ENCODE measurements around the gene C1QTNF6. TPM values are rescaled to one million over a fixed set of nuclear protein-coding genes. Genes with fewer than 3 reads are reported as not detected.

Gene C1QTNF6
- total RNA-seq, 1 donor from 2014 or later, result 6.1 TPM

DNA sequence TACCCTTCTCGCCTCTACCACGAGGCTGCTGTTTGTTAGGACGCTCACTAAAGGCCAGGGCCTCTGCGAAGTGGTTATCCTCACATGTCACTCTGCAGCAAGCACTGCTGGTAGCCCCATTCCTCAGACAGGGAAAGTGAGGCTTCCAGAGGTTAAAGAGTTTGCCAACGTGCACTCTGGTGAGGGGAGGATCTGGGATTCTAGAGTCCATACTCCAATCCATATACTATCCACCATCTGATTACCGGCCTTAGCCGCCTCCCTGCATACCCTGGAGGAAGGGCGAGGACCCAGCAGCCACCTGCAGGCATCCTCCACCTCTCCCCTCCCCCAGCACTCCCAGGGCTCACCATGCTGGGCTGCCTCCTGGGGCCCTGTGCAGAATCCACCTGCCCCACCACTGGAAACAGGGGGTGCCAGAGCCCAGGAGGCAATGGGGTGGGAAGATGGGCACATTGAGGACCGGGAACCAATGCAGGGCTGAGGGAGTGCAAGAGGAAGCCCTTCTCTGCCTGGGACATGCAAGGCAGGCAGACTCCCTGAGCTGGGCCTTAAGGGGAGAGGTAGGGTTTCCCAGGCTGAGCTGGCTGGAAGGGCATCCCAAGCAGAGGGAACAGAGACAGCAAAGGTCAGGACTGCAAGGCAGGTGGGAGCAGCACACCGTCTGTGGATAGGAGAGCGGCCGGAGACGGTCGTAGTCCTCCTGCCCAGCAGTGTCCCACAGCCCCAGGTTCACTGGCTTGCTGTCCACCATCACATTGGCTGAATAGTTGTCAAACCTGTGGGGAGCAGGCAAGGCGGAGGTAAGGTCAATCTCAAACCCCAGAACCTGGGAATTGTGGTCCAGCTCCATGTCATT is 44.3 kb upstream of the C1QTNF6 start:
- Histone ChIP-seq H3K27me3 (peaks cover 14% of the 10 kb centered on the region), H3K9me3 (no peaks in the 10 kb centered on the region), H3K4me3 (no peak overlapping the region), H3K27ac (no peak overlapping the region), H3K36me3 (peaks cover 5% of the 10 kb centered on the region), H3K4me1 (peaks cover 21% of the 10 kb centered on the region)
- TF ChIP-seq, protein P1, sequence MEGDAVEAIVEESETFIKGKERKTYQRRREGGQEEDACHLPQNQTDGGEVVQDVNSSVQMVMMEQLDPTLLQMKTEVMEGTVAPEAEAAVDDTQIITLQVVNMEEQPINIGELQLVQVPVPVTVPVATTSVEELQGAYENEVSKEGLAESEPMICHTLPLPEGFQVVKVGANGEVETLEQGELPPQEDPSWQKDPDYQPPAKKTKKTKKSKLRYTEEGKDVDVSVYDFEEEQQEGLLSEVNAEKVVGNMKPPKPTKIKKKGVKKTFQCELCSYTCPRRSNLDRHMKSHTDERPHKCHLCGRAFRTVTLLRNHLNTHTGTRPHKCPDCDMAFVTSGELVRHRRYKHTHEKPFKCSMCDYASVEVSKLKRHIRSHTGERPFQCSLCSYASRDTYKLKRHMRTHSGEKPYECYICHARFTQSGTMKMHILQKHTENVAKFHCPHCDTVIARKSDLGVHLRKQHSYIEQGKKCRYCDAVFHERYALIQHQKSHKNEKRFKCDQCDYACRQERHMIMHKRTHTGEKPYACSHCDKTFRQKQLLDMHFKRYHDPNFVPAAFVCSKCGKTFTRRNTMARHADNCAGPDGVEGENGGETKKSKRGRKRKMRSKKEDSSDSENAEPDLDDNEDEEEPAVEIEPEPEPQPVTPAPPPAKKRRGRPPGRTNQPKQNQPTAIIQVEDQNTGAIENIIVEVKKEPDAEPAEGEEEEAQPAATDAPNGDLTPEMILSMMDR (IDR thresholded peaks at IDR 0.05), result no peak
- intact Hi-C loops (cut with DNase I), result no loop called here
- ATAC-seq, result no peak
- no peak for DNase-seq

DNA sequence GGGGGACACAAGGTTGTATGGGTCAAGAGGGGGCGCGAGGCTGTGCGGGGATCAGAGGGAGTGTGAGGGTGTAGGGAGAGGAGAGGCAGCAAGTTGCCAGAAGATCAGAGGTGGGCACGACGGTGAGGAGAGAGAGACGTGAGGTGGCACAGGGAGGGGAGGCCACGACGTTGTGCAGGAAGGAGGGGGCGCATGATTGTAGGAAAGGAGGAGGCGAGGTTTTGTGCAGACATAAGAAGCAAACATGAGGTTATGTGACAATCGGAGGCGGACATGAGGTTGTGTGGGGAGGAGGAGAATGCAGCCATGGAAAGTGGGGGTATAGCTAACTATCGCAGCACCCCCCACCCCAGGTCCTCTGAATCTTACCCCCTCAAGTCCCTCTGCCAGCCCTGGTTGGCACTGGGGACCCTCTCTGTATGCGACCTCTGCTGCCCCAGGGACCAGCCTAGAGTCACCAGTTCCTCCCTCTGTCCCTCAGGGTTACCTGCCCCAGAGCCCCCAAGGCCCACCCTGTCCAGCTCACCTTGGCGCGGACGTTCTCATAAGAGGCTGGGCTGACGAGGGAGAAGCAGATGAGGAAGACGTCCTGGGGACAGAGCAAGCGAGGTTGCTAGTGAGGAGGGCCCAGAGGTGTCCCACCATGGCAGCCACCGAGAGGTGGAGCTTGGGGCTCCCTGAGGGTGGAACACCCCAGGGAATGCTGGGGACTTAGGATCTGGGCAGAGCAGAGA is 43.5 kb upstream of the C1QTNF6 start:
- intact Hi-C loops (cut with DNase I), result no loop called here

DNA sequence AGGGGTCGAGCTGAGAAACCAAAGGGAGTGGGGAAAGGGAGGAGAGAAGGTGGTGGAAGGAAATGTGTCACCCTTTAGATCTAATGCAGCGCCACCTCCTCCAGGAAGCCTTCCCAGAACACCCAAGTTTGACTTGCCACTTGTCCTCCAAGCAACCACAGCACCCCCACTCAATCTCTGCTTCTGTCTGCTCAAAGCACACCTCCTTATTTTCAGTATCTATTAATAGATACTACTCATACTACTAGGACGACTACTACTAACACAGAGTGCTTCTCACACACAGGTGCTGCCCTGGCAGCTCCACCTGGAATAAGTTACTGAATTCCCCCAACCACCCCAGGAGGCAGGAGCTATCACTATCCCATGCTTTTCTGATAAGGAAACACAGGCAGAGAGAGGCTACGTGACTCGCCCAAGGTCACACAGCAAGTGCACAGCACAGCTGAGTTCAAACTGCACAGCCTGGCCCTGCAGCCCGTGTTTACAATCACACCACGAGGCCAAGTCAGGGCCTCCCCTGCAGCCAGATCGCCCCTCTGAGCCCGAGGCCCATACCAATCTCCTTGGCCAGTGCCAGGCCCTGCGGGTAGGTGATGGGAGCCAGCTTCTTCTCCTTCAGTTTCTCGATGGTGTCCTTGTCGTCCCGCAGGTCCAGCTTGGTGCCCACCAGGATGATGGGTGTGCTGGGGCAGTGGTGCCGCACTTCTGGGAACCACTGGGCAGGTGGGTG is 42.8 kb upstream of the C1QTNF6 start:
- TF ChIP-seq, protein P1 (IDR thresholded peaks at IDR 0.05), result no peak
- peaks cover 6% of the 10 kb centered on the region for H3K27me3 ChIP-seq
- H3K4me3 ChIP-seq, result no peak overlapping the region
- peaks cover under 1% of the 10 kb centered on the region for H3K36me3 ChIP-seq
- H3K27ac ChIP-seq, result no peak overlapping the region
- intact Hi-C loops (cut with DNase I), result no loop called here
- H3K9me3 ChIP-seq, result no peaks in the 10 kb centered on the region
- DNase-seq (peak; percentile 60), ATAC-seq (no peak)
- peaks cover 21% of the 10 kb centered on the region for H3K4me1 ChIP-seq

More for the DNA sequence above, 43.5 kb upstream of the C1QTNF6 start:
- H3K9me3 ChIP-seq, result no peaks in the 10 kb centered on the region
- no peak for ATAC-seq
- no peak overlapping the region for H3K27ac ChIP-seq
- H3K4me1 ChIP-seq, result peaks cover 21% of the 10 kb centered on the region
- peak; percentile 58 for DNase-seq
- H3K27me3 ChIP-seq, result peaks cover 11% of the 10 kb centered on the region
- H3K36me3 ChIP-seq, result peaks cover 5% of the 10 kb centered on the region
- H3K4me3 ChIP-seq, result no peak overlapping the region
- TF ChIP-seq, protein P1 (IDR thresholded peaks at IDR 0.05), result no peak

DNA sequence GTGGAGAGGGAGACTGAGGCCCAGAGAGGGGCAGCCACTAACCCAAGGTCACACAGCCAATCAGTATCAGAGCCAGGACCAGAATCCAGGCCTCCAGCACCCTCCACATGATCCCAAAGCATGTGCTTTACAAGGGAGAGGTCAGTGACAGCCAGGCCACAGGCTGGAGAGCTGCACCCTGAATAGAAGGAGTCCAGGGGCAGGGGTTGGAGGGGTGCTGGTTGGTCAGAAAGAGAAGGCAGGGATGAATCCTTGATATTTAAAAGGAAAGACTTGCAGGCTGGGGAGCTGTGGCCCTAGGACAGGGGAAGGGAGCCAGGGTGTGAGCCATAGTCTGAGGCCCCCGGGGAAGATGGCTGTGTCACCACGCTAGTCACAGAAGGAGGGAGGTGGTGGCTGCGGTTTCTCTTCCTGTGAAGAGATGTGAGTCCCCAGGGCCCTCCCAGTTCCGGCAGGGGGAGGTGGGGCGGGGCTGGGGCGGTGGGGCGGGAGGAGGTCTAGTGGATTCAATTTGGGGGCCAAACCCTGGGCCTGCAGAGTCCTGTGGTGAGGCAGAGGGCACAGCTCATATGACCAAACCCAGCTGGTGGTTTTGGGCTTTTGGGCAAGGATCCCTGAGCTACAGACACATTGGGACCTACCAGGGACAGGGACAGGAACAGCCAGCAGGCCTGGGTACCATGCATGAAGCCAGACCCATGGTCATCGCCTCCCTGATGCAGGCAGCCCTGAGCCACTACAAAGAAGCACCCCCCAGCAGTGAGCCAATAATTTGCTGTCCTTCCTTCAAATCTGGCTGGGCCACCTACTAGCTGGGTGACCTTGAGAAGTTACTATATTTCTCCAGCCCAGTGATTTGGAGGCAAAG is 42.0 kb upstream of the C1QTNF6 start:
- peaks cover 6% of the 10 kb centered on the region for H3K27me3 ChIP-seq
- TF ChIP-seq, protein P1 (IDR thresholded peaks at IDR 0.05), result no peak
- H3K9me3 ChIP-seq, result no peaks in the 10 kb centered on the region
- no peak overlapping the region for H3K4me3 ChIP-seq
- H3K4me1 ChIP-seq, result peaks cover 21% of the 10 kb centered on the region
- intact Hi-C loops (cut with DNase I), result no loop called here
- peak overlapping the region; percentile 73 for H3K27ac ChIP-seq
- ATAC-seq (peak; percentile 81), DNase-seq (peak; percentile 80)
- no peaks in the 10 kb centered on the region for H3K36me3 ChIP-seq

All from upper lobe of right lung (tissue), 1 donor.